SK-N-SH (cell line): ENCODE measurements around the gene FAM227B.

Experiments
- CTCF ChIP-seq: fragments of 200-600 bp; sonication (generic); IDR thresholded peaks from 2 replicates; pipeline ENCODE4 v1.6.1; 2017; ENCODE audit warnings: antibody characterized with exemption, mild to moderate bottlenecking, moderate library complexity
- EP300 ChIP-seq, 2 experiments: IDR thresholded peaks; 2 replicates each; pipeline versions ENCODE4 v1.4.0 to v1.6.1; 2012; ENCODE audit warnings: borderline replicate concordance in 1 of 2, low read depth in 1 of 2, low read length in 1 of 2
- FOXJ3 ChIP-seq: sonication (generic); formaldehyde crosslinking; IDR thresholded peaks from 2 replicates; pipeline ENCODE4 v1.5.1; 2020; ENCODE audit warnings: mild to moderate bottlenecking, missing genetic modification reagents
- GABPA ChIP-seq: IDR thresholded peaks from 2 replicates; pipeline ENCODE4 v1.4.0; 2012; ENCODE audit warnings: low read depth, mild to moderate bottlenecking
- MAX ChIP-seq: IDR thresholded peaks from 2 replicates; pipeline ENCODE4 v1.4.0; 2012; ENCODE audit warnings: low read depth
- MXI1 ChIP-seq: IDR thresholded peaks from 2 replicates; pipeline ENCODE4 v1.6.1; 2012; ENCODE audit warnings: mild to moderate bottlenecking, low read depth, low read length, improper control_type of control experiment
- NFIC ChIP-seq: IDR thresholded peaks from 2 replicates; pipeline ENCODE4 v1.4.0; 2012; ENCODE audit warnings: borderline replicate concordance
- POLR2AphosphoS5 ChIP-seq: IDR thresholded peaks from 2 replicates; pipeline ENCODE4 v1.6.1; 2012; ENCODE audit warnings: low read depth, low read length
- RAD21 ChIP-seq: IDR thresholded peaks from 2 replicates; pipeline ENCODE4 v1.6.1; 2012; ENCODE audit warnings: mild to moderate bottlenecking, low read length
- REST ChIP-seq: IDR thresholded peaks from 2 replicates; pipeline ENCODE4 v1.6.1; 2012; ENCODE audit warnings: mild to moderate bottlenecking, low read depth, low read length, moderate library complexity
- TAF1 ChIP-seq: IDR thresholded peaks from 2 replicates; pipeline ENCODE4 v1.6.1; 2012; ENCODE audit warnings: low read depth, mild to moderate bottlenecking, low read length, moderate library complexity, borderline replicate concordance
- TCF12 ChIP-seq: IDR thresholded peaks from 2 replicates; pipeline ENCODE4 v1.4.0; 2012

GRCh38 chr15:49490966-49491365 lies 129.7 kb downstream of the FAM227B start:
- no peak for TF ChIP-seq MAX
- no peak for TF ChIP-seq TAF1
- TF ChIP-seq CTCF = no peak
- no peak for TF ChIP-seq REST
- no peak for TF ChIP-seq POLR2AphosphoS5
- TF ChIP-seq TCF12 = no peak
- no peak for TF ChIP-seq RAD21
- TF ChIP-seq MXI1 = no peak
- no peak for TF ChIP-seq FOXJ3 (CRISPR knock-in tag)
- no peak for TF ChIP-seq GABPA
- no peak for TF ChIP-seq EP300 (IDR thresholded peaks at IDR 0.05; ENCODE audit: borderline replicate concordance in 1 of 2, low read depth in 1 of 2, low read length in 1 of 2)
- TF ChIP-seq NFIC = no peak
